DND-41 (cell line): Measurements from ENCODE around the gene ARHGEF6.

Experiments used
- ATAC-seq: fragments of 200-7000 bp; cut with Tn5 transposase; 3 replicates; pipeline ENCODE4 v1.9.1; 2021; ENCODE audit warnings: low read depth; ENCODE audit not compliant: insufficient read depth
- DNase-seq: peaks from one replicate; pipeline ENCODE4 v3.0.0-alpha.2; 2020
- H2AFZ ChIP-seq: 2 replicates; pipeline ENCODE4 v1.6.0; 2012; ENCODE audit warnings: low read depth, low read length
- H3K27ac ChIP-seq: 2 replicates; pipeline ENCODE4 v1.5.1; 2012; ENCODE audit warnings: low read length, inconsistent platforms
- H3K27me3 ChIP-seq: fragments of 200-600 bp; sonication (generic); 2 replicates; pipeline ENCODE4 v1.6.0; 2012; ENCODE audit warnings: low read length, mild to moderate bottlenecking, inconsistent platforms; ENCODE audit not compliant: insufficient read depth, poor library complexity
- H3K36me3 ChIP-seq: 2 replicates; pipeline ENCODE4 v1.5.1; 2012; ENCODE audit warnings: low read length, inconsistent platforms; ENCODE audit not compliant: insufficient read depth
- H3K4me1 ChIP-seq: 2 replicates; pipeline ENCODE4 v1.5.1; 2012; ENCODE audit warnings: mild to moderate bottlenecking, low read length; ENCODE audit not compliant: insufficient read depth
- H3K4me2 ChIP-seq: 2 replicates; pipeline ENCODE4 v1.6.0; 2012; ENCODE audit warnings: mild to moderate bottlenecking, moderate library complexity, low read length, inconsistent platforms; ENCODE audit not compliant: insufficient read depth
- H3K4me3 ChIP-seq, 2 experiments: fragments of 200-600 bp in 1 of 2; shearing (Covaris generic) in 1 of 2; 2 replicates each; pipeline ENCODE4 v1.5.1; 2012 to 2016; ENCODE audit warnings: inconsistent platforms in 2 of 2, low read length in 2 of 2, mild to moderate bottlenecking in 2 of 2, low read depth in 1 of 2, moderate library complexity in 1 of 2
- H3K79me2 ChIP-seq: 2 replicates; pipeline ENCODE4 v1.6.0; 2012; ENCODE audit warnings: low read length, inconsistent platforms; ENCODE audit not compliant: insufficient read depth
- H3K9ac ChIP-seq: 2 replicates; pipeline ENCODE4 v1.6.0; 2012; ENCODE audit warnings: low read depth, mild to moderate bottlenecking, inconsistent platforms, low read length, moderate library complexity
- H3K9me3 ChIP-seq: 2 replicates; pipeline ENCODE4 v1.5.1; 2012; ENCODE audit warnings: low read length, moderate library complexity, mild to moderate bottlenecking, inconsistent platforms; ENCODE audit not compliant: insufficient read depth, severe bottlenecking
- H4K20me1 ChIP-seq: 2 replicates; pipeline ENCODE4 v1.6.0; 2012; ENCODE audit warnings: low read length; ENCODE audit not compliant: insufficient read depth
- EZH2 ChIP-seq: IDR thresholded peaks from 3 replicates; pipeline ENCODE4 v1.6.1; 2012; ENCODE audit warnings: borderline replicate concordance, low read depth, mild to moderate bottlenecking, moderate library complexity, low read length, inconsistent platforms; ENCODE audit not compliant: severe bottlenecking
- TF ChIP-seq, protein P1 (sequence below): IDR thresholded peaks from 2 replicates; pipeline ENCODE4 v1.5.1; 2012; ENCODE audit warnings: borderline replicate concordance, low read length, moderate library complexity, mild to moderate bottlenecking; ENCODE audit not compliant: poor library complexity, severe bottlenecking; ENCODE audit errors: extremely low read depth

Gene ARHGEF6

GRCh38 chrX:136781180-136781797, 557 bp upstream of the ARHGEF6 start:
- Histone ChIP-seq H3K4me2 (peak overlapping the region; percentile 72), H3K79me2 (peaks cover 44% of the 10 kb centered on the region), H3K9ac (peak overlapping the region; percentile 68), H3K27ac (peak overlapping the region; percentile 85), H2AFZ (peak overlapping the region; percentile 72), H4K20me1 (no peaks in the 10 kb centered on the region), H3K36me3 (0 out of 2 replicates have a peak, but pooled peaks cover 7% of the 10 kb centered on the region), H3K27me3 (no peaks in the 10 kb centered on the region), H3K9me3 (no peaks in the 10 kb centered on the region), H3K4me1 (peaks cover 65% of the 10 kb centered on the region), H3K4me3 (peak overlapping the region; percentile 41 to 56; a peak in 3 of 4 replicates)
- TF ChIP-seq, protein P1, sequence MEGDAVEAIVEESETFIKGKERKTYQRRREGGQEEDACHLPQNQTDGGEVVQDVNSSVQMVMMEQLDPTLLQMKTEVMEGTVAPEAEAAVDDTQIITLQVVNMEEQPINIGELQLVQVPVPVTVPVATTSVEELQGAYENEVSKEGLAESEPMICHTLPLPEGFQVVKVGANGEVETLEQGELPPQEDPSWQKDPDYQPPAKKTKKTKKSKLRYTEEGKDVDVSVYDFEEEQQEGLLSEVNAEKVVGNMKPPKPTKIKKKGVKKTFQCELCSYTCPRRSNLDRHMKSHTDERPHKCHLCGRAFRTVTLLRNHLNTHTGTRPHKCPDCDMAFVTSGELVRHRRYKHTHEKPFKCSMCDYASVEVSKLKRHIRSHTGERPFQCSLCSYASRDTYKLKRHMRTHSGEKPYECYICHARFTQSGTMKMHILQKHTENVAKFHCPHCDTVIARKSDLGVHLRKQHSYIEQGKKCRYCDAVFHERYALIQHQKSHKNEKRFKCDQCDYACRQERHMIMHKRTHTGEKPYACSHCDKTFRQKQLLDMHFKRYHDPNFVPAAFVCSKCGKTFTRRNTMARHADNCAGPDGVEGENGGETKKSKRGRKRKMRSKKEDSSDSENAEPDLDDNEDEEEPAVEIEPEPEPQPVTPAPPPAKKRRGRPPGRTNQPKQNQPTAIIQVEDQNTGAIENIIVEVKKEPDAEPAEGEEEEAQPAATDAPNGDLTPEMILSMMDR: no peak
- no peak for TF ChIP-seq EZH2
- ATAC-seq: peak; percentile 54
- peak; percentile 33 for DNase-seq

DNA sequence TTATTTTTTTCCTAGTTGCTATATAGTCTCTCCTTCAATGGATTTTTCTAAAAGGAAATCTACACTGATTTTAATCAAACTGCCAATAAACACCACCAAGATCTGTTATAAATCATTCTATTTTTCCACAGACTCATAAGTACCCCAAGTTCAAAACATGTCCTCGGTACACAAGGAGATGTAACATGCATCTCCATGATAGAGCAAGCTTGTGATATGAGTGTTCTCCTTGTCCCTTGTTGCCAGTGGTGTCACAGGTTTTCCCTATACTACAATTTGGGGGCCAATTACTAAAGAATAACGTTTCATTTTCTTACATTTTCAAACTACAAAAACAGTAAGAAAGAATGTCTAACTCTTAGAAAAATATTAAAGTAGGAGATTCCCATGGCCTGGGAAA, 491 bp downstream of the ARHGEF6 start:
- DNase-seq (no peak), ATAC-seq (peak; percentile 43)
- Histone ChIP-seq H4K20me1 (no peaks in the 10 kb centered on the region), H3K9ac (peak overlapping the region; percentile 68), H2AFZ (peak overlapping the region; percentile 28; the same call in 1 of the 2 replicates), H3K36me3 (0 out of 2 replicates have a peak, but pooled peaks cover 7% of the 10 kb centered on the region), H3K4me3 (peak overlapping the region; percentile 41 to 56), H3K4me2 (peak overlapping the region; percentile 72), H3K9me3 (no peaks in the 10 kb centered on the region), H3K27ac (peak overlapping the region; percentile 85), H3K27me3 (no peaks in the 10 kb centered on the region), H3K79me2 (peaks cover 54% of the 10 kb centered on the region), H3K4me1 (peaks cover 73% of the 10 kb centered on the region)
- TF ChIP-seq, protein P1: no peak
- TF ChIP-seq EZH2: no peak

DNA sequence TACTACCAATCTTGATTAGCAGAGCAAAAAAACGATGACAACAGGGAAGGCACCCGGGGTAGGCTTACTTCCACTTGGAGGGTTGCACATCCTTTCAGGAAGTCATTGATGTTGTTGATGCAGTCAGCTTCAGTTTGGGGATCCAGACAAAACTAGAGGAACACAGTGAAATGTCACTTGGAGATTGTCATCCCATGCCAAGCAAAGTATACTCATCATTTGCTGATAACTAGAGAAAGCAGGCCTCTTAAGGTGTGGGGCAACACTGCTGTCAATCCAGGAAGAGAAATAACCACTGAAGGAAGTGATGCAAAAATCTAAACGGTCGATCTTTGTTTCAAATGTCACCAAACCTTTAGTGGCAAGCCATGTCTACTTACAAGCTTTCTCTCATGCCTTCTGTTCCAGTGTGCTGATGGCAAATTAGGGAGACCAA, 1.4 kb downstream of the ARHGEF6 start:
- Histone ChIP-seq H3K4me1 (peaks cover 68% of the 10 kb centered on the region), H3K36me3 (0 out of 2 replicates have a peak, but pooled peaks cover 7% of the 10 kb centered on the region)

More for the DNA sequence above, 1.4 kb downstream of the ARHGEF6 start:
- peak overlapping the region; percentile 42; the same call in 1 of the 2 replicates for H2AFZ ChIP-seq
- TF ChIP-seq EZH2: no peak
- TF ChIP-seq, protein P1: no peak
- H3K4me3 ChIP-seq: peak overlapping the region; percentile 41 to 56
- no peaks in the 10 kb centered on the region for H3K9me3 ChIP-seq
- peaks cover 63% of the 10 kb centered on the region for H3K79me2 ChIP-seq
- ATAC-seq (peak; percentile 62), DNase-seq (peak; percentile 49)
- peak overlapping the region; percentile 72 for H3K4me2 ChIP-seq
- H4K20me1 ChIP-seq: no peaks in the 10 kb centered on the region
- peak overlapping the region; percentile 68 for H3K9ac ChIP-seq
- peak overlapping the region; percentile 85 for H3K27ac ChIP-seq
- no peaks in the 10 kb centered on the region for H3K27me3 ChIP-seq
